HUES64 (cell line): Measurements from ENCODE around the gene BICC1.

ENCODE experiments used
- H3K27ac ChIP-seq: 2 replicates; pipeline ENCODE4 v1.7.0; 2013; ENCODE audit warnings: low read depth, low read length, inconsistent platforms
- H3K27me3 ChIP-seq: 2 replicates; pipeline ENCODE4 v1.6.1; 2013; ENCODE audit warnings: mild to moderate bottlenecking, low read length; ENCODE audit not compliant: insufficient read depth
- H3K36me3 ChIP-seq: 2 replicates; pipeline ENCODE4 v1.6.1; 2013; ENCODE audit warnings: mild to moderate bottlenecking, low read length; ENCODE audit not compliant: insufficient read depth
- H3K4me1 ChIP-seq: 2 replicates; pipeline ENCODE4 v1.6.1; 2013; ENCODE audit warnings: mild to moderate bottlenecking, low read length, moderate library complexity; ENCODE audit not compliant: insufficient read depth
- H3K4me3 ChIP-seq: 2 replicates; pipeline ENCODE4 v1.5.1; 2013; ENCODE audit warnings: mild to moderate bottlenecking, low read length, moderate library complexity
- H3K9ac ChIP-seq: 2 replicates; pipeline ENCODE4 v1.6.1; 2013; ENCODE audit warnings: mild to moderate bottlenecking, low read depth, low read length
- H3K9me3 ChIP-seq: 2 replicates; pipeline ENCODE4 v1.6.1; 2013; ENCODE audit warnings: low read depth, low read length; ENCODE audit not compliant: insufficient read depth
- WGBS: fragments of 150-250, 120-280 bp; methylation state at CpG from one replicate; pipeline ENCODE4 v1.1.7; 2013; ENCODE audit warnings: missing lambda C conversion rate; 5-methylcytosine and 5-hydroxymethylcytosine counted together

Gene BICC1

GRCh38 chr10:58833771-58834561 lies 321.3 kb downstream of the BICC1 start:
- Histone ChIP-seq H3K9me3 (no peaks in the 10 kb centered on the region), H3K4me3 (no peak overlapping the region), H3K27ac (no peak overlapping the region), H3K36me3 (no peaks in the 10 kb centered on the region), H3K9ac (no peak overlapping the region), H3K4me1 (no peaks in the 10 kb centered on the region; the same call in 1 of the 2 replicates), H3K27me3 (no peaks in the 10 kb centered on the region)
- WGBS, result 89% methylated on average over 5 of the region's 5 CpGs

DNA sequence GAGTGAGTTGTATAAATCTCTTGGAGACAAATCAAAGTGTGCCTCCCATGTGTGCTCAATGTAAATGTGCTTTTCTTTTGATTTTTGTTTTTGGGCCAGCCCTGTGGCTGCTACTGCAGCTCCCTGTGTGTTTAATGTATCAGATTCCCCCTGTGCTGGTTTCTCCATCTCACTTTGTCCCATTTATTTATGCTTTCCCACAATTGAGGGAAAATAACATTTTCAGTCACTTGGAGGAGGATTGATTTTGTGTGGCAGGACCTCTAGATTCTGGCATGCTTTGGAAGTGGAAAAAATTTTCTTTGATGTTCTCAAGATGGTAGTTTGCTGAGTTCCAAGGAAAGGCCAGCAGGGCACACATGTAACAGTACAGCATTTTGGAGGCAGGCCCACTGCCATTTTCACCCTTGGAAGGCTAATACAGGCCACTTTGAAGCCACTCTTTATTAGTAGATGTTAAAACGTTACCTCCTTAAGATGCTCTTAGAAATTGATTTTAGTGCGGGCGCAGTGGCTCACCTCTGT lies 323.6 kb downstream of the BICC1 start:
- H3K36me3 ChIP-seq, result no peaks in the 10 kb centered on the region
- no peaks in the 10 kb centered on the region for H3K27me3 ChIP-seq
- H3K4me3 ChIP-seq, result no peak overlapping the region
- no peaks in the 10 kb centered on the region; the same call in 1 of the 2 replicates for H3K4me1 ChIP-seq
- no peak overlapping the region for H3K27ac ChIP-seq
- no peak overlapping the region for H3K9ac ChIP-seq
- 93% methylated on average over 3 of the region's 3 CpGs for WGBS
- H3K9me3 ChIP-seq, result no peaks in the 10 kb centered on the region

GRCh38 chr10:58836991-58837575 lies 324.4 kb downstream of the BICC1 start:
- H3K27ac ChIP-seq, result no peak overlapping the region
- H3K9me3 ChIP-seq, result no peaks in the 10 kb centered on the region
- H3K9ac ChIP-seq, result no peak overlapping the region
- H3K4me1 ChIP-seq, result no peaks in the 10 kb centered on the region; the same call in 1 of the 2 replicates
- no peaks in the 10 kb centered on the region for H3K27me3 ChIP-seq
- no peak overlapping the region for H3K4me3 ChIP-seq
- H3K36me3 ChIP-seq, result no peaks in the 10 kb centered on the region
- 92% methylated on average over 8 of the region's 8 CpGs for WGBS

DNA sequence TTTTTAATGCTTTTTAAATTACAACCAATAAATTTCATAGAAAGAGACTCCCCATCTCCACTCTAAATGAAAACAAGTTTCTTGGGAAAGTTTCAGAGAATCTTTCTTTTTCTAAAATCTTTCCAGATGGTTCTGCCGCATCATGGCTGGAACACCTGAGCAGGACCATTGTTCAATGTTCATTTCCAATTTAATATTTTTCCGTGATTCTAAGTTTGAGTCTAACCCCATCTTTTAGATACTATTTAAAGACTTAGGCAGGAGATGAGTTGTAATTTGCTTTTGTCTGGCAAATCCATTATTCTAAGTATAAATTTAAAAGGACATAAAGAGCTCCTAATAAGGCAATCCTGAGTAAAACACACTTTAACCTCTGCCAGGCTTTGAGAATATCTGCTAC lies 325.2 kb downstream of the BICC1 start:
- no peak overlapping the region for H3K4me3 ChIP-seq
- no peaks in the 10 kb centered on the region for H3K36me3 ChIP-seq
- H3K9me3 ChIP-seq, result no peaks in the 10 kb centered on the region
- no peak overlapping the region for H3K9ac ChIP-seq
- no peaks in the 10 kb centered on the region for H3K4me1 ChIP-seq
- no peak overlapping the region for H3K27ac ChIP-seq
- H3K27me3 ChIP-seq, result no peaks in the 10 kb centered on the region
- WGBS, result 95% methylated on average over 2 of the region's 2 CpGs

- H3K9ac ChIP-seq, result no peak overlapping the region
- WGBS, result no CpG with 5 or more reads among the region's 1 CpG
These were observed 326.0 kb downstream of the BICC1 start for GRCh38 chr10:58838561-58839208.

DNA sequence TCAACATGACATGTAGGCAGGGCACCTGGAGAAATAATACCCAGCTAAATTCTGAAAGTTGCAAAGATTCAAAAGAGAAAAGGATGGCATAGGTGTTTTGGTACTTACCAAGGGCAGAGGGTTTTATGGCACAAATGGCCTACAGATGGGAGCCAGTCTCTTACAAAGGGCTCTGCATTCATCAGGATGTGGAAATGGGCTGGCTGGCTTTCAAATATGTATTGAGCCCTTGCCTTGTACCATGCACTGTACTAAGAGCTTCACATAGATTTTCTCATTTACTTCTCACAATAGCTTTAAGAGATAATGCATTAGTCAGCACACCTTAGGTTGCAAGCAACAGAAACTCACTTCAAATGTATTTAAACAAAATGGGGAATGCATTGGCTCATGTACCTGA lies 327.1 kb downstream of the BICC1 start:
- no peak overlapping the region for H3K27ac ChIP-seq
- no peaks in the 10 kb centered on the region for H3K9me3 ChIP-seq
- no peak overlapping the region for H3K9ac ChIP-seq
- H3K4me3 ChIP-seq, result no peak overlapping the region
- no peaks in the 10 kb centered on the region for H3K36me3 ChIP-seq
- H3K27me3 ChIP-seq, result no peaks in the 10 kb centered on the region
- H3K4me1 ChIP-seq, result no peaks in the 10 kb centered on the region

More at GRCh38 chr10:58838561-58839208, 326.0 kb downstream of the BICC1 start:
- Histone ChIP-seq H3K27ac (no peak overlapping the region), H3K4me3 (no peak overlapping the region), H3K9me3 (no peaks in the 10 kb centered on the region), H3K36me3 (no peaks in the 10 kb centered on the region), H3K4me1 (no peaks in the 10 kb centered on the region), H3K27me3 (no peaks in the 10 kb centered on the region)

DNA sequence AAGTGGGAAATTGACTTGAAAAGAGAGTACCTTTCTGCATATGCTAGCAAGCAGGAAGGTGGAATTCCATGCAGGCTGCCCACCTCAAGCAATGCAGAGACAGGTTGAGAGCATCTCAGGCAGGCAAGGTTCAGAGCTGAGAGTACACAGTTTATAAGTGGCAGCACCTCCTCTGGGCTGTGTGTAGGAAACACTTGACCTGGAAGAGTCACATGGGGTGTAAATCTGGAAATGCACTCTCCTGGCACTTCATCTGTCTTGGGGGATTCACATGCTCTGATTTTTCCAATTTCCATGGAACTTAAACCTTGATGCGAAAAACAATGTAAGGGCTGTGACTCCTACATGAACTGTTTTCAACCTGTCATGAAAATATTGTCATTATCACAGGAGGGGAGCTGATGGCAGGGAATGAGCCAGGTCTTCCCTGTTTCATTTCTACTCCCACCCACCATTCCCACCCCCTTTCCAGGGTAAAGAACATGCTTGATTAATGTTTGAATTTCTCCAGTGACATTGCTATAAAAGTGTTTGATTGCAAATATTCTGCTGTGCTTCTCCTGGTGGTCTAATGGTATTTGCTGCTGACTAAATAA lies 328.3 kb downstream of the BICC1 start:
- H3K4me3 ChIP-seq, result no peak overlapping the region
- H3K36me3 ChIP-seq, result no peaks in the 10 kb centered on the region
- H3K9me3 ChIP-seq, result no peaks in the 10 kb centered on the region
- no peak overlapping the region for H3K27ac ChIP-seq
- no peak overlapping the region for H3K9ac ChIP-seq
- H3K27me3 ChIP-seq, result no peaks in the 10 kb centered on the region
- H3K4me1 ChIP-seq, result no peaks in the 10 kb centered on the region
- WGBS, result 88% methylated on average over 1 of the region's 1 CpG

DNA sequence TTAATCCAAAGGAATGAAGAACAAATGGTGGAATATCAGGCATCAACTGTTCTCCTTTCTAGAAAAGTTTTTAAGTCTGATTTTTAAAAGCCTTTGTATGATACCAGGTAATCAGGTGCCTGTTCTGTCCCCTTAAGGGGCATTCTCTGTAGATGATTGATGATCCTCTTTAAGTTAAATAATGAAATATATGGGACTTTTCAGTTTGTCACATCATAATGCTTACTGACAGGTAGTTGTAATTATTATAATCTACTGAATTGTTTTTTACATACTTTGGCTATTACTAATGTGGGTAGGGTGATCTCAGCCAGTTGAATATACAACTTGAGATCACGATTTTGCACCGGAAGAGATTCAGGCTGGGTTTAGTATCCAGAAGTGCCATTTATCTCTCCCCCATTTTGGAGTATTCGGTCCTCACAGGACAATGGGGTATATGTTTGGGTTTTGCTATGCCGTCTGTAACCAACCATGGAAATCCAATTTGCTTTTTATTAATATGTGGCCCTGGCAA lies 330.2 kb downstream of the BICC1 start:
- 100% methylated on average over 4 of the region's 4 CpGs for WGBS
- H3K4me1 ChIP-seq, result no peaks in the 10 kb centered on the region
- no peak overlapping the region for H3K9ac ChIP-seq

GRCh38 chr10:58843760-58844159 lies 331.1 kb downstream of the BICC1 start:
- H3K27ac ChIP-seq, result no peak overlapping the region
- 96% methylated on average over 4 of the region's 4 CpGs for WGBS
- H3K27me3 ChIP-seq, result no peaks in the 10 kb centered on the region
- no peak overlapping the region for H3K4me3 ChIP-seq
- no peak overlapping the region for H3K9ac ChIP-seq
- H3K4me1 ChIP-seq, result no peaks in the 10 kb centered on the region
- no peaks in the 10 kb centered on the region for H3K9me3 ChIP-seq
- no peaks in the 10 kb centered on the region for H3K36me3 ChIP-seq

More for the DNA sequence above, 330.2 kb downstream of the BICC1 start:
- Histone ChIP-seq H3K27me3 (no peaks in the 10 kb centered on the region), H3K9me3 (no peaks in the 10 kb centered on the region), H3K36me3 (no peaks in the 10 kb centered on the region), H3K27ac (no peak overlapping the region), H3K4me3 (no peak overlapping the region)

DNA sequence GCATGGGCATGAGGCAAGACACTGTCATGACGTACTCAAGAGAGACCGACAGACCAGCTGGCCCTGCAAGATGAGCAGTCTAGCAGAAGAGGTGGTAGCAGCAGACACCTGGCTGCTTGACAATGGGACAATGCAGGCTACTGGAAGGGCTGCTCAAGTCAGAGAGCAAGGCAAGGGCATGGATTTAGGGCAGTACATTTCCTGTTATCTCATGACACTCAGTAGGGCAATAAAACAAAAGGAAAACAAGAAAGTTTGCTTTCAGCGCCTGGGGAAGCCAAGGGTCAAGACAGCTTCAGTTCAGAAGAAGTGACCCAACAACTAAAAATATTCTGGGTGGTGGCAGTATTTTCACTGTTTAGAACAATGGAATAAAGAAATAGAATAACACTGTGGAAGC lies 332.0 kb downstream of the BICC1 start:
- H3K36me3 ChIP-seq, result no peaks in the 10 kb centered on the region
- WGBS, result 96% methylated on average over 3 of the region's 3 CpGs
- no peaks in the 10 kb centered on the region for H3K27me3 ChIP-seq
- no peak overlapping the region for H3K9ac ChIP-seq
- no peaks in the 10 kb centered on the region for H3K4me1 ChIP-seq
- H3K4me3 ChIP-seq, result no peak overlapping the region
- H3K9me3 ChIP-seq, result no peaks in the 10 kb centered on the region
- no peak overlapping the region for H3K27ac ChIP-seq

- Histone ChIP-seq H3K4me1 (no peaks in the 10 kb centered on the region), H3K36me3 (no peaks in the 10 kb centered on the region)
- 94% methylated on average over 3 of the region's 3 CpGs for WGBS
These were observed 334.2 kb downstream of the BICC1 start for GRCh38 chr10:58846856-58847255.

More at GRCh38 chr10:58846856-58847255, 334.2 kb downstream of the BICC1 start:
- Histone ChIP-seq H3K4me3 (no peak overlapping the region), H3K27me3 (no peaks in the 10 kb centered on the region), H3K27ac (no peak overlapping the region), H3K9ac (no peak overlapping the region), H3K9me3 (no peaks in the 10 kb centered on the region)
